H1 (cell line): Measurements from ENCODE around the gene MYLK4. TPM values are rescaled to one million over a fixed set of nuclear protein-coding genes. Genes with fewer than 3 reads are reported as not detected.

ENCODE experiments used
- CTCF ChIA-PET: fragments of 300-600 bp; sonication (Branson Sonifier 250); formaldehyde crosslinking; loops from one replicate; lab custom pipeline; 2021; ENCODE audit not compliant: partially characterized antibody; lab: Charles Lee
- POLR2A ChIA-PET: fragments of 300-600 bp; sonication (Branson Sonifier 250); formaldehyde crosslinking; loops from one replicate; lab custom pipeline; 2021; ENCODE audit warnings: inconsistent platforms; ENCODE audit not compliant: partially characterized antibody; lab: Charles Lee
- DNase-seq, 2 experiments: peaks; one replicate each; pipeline versions ENCODE4 v3.0.0 to v3.0.0-alpha.2; 2010 to 2022; ENCODE audit warnings: low spot score in 2 of 2, low read depth in 1 of 2, mixed read lengths in 1 of 2
- FAIRE-seq: peaks from 2 replicates; lab custom pipeline; 2011; peaks lifted over from hg19 to GRCh38; lab: Jason Lieb, UNC
- H2AFZ ChIP-seq: 2 replicates; pipeline ENCODE4 v1.8.1; 2012; ENCODE audit warnings: low read length, inconsistent platforms
- H2AK5ac ChIP-seq: 2 replicates; pipeline ENCODE4 v1.6.1; 2013; ENCODE audit warnings: low read depth, low read length
- H2BK120ac ChIP-seq: replicated peaks from 2 replicates; pipeline ENCODE3; 2013; ENCODE audit warnings: low read depth, low read length, inconsistent platforms
- H2BK12ac ChIP-seq: 2 replicates; pipeline ENCODE4 v1.6.1; 2013; ENCODE audit warnings: low read depth, low read length
- H2BK15ac ChIP-seq: 2 replicates; pipeline ENCODE4 v1.6.1; 2013; ENCODE audit warnings: low read length
- H2BK20ac ChIP-seq: 2 replicates; pipeline ENCODE4 v1.6.1; 2013; ENCODE audit warnings: low read length
- H2BK5ac ChIP-seq: 2 replicates; pipeline ENCODE4 v1.6.1; 2013; ENCODE audit warnings: low read depth, low read length
- H3K14ac ChIP-seq: 2 replicates; pipeline ENCODE4 v1.6.1; 2013; ENCODE audit warnings: inconsistent platforms; ENCODE audit not compliant: insufficient read length
- H3K18ac ChIP-seq: 2 replicates; pipeline ENCODE4 v1.6.1; 2013; ENCODE audit warnings: low read length; ENCODE audit errors: extremely low read depth
- H3K23ac ChIP-seq: 2 replicates; pipeline ENCODE4 v1.6.1; 2013; ENCODE audit warnings: inconsistent platforms; ENCODE audit not compliant: insufficient read length
- H3K23me2 ChIP-seq: 2 replicates; pipeline ENCODE4 v1.6.1; 2013; ENCODE audit warnings: low read depth, low read length
- H3K27ac ChIP-seq: 2 replicates; pipeline ENCODE4 v1.6.1; 2011; ENCODE audit warnings: low read depth, low read length, inconsistent platforms
- H3K27me3 ChIP-seq, 4 experiments: replicated peaks in 1 of 4; 1 replicate in 1 of 4; 2 replicates in 3 of 4; pipeline versions ENCODE4 v1.6.1 to v1.8.1; 2011 to 2013; ENCODE audit warnings: low read length in 3 of 4, mild to moderate bottlenecking in 3 of 4, inconsistent platforms in 2 of 4, mixed read lengths in 2 of 4, moderate library complexity in 1 of 4; ENCODE audit not compliant: control insufficient read depth in 3 of 4, insufficient read depth in 3 of 4; ENCODE audit errors: extremely low read depth in 1 of 4
- H3K36me3 ChIP-seq, 4 experiments: 2 replicates each; pipeline versions ENCODE4 v1.6.1 to v1.8.1; 2011 to 2013; ENCODE audit warnings: mild to moderate bottlenecking in 4 of 4, low read length in 3 of 4, moderate library complexity in 2 of 4, control low read depth in 1 of 4, inconsistent platforms in 1 of 4; ENCODE audit not compliant: insufficient read depth in 4 of 4, control insufficient read depth in 2 of 4
- H3K4ac ChIP-seq: replicated peaks from 2 replicates; pipeline ENCODE3; 2013; ENCODE audit warnings: low read length, low read depth, mixed read lengths, inconsistent platforms; ENCODE audit not compliant: insufficient read length
- H3K4me1 ChIP-seq, 4 experiments: replicated peaks in 1 of 4; 1 replicate in 1 of 4; 2 replicates in 3 of 4; pipeline versions ENCODE4 v1.6.1 to v1.8.1; 2011 to 2013; ENCODE audit warnings: low read length in 3 of 4, inconsistent platforms in 2 of 4, mixed read lengths in 1 of 4; ENCODE audit not compliant: insufficient read depth in 4 of 4, control insufficient read depth in 3 of 4
- H3K4me2 ChIP-seq, 2 experiments: 2 replicates each; pipeline versions ENCODE4 v1.6.1 to v1.8.1; 2011 to 2013; ENCODE audit warnings: low read depth in 2 of 2, low read length in 2 of 2, control low read depth in 1 of 2, inconsistent platforms in 1 of 2, mild to moderate bottlenecking in 1 of 2; ENCODE audit not compliant: insufficient read depth in 1 of 2
- H3K4me3 ChIP-seq, 4 experiments: fragments of 200-600, 300-600 bp in 1 of 4; sonication (generic), shearing (Covaris generic), sonication (Bioruptor Twin) in 1 of 4; 2 replicates each; pipeline versions ENCODE4 v1.5.1 to v1.8.1; 2011 to 2016; ENCODE audit warnings: low read length in 4 of 4, low read depth in 3 of 4, control low read depth in 2 of 4, inconsistent platforms in 2 of 4, mild to moderate bottlenecking in 2 of 4, mixed read lengths in 1 of 4, moderate library complexity in 1 of 4; ENCODE audit not compliant: insufficient read depth in 2 of 4; ENCODE audit errors: extremely low read depth in 1 of 4
- H3K56ac ChIP-seq: replicated peaks from 2 replicates; pipeline ENCODE3; 2013; ENCODE audit warnings: low read depth, mild to moderate bottlenecking, mixed read lengths, low read length, inconsistent platforms; ENCODE audit not compliant: insufficient read length
- H3K79me1 ChIP-seq: 2 replicates; pipeline ENCODE4 v1.6.1; 2013; ENCODE audit warnings: low read depth, low read length, control low read depth
- H3K79me2 ChIP-seq, 2 experiments: 2 replicates each; pipeline versions ENCODE4 v1.6.1 to v1.8.1; 2012 to 2013; ENCODE audit warnings: low read length in 2 of 2, mild to moderate bottlenecking in 2 of 2, inconsistent platforms in 1 of 2; ENCODE audit not compliant: insufficient read depth in 2 of 2, control insufficient read depth in 1 of 2
- H3K9ac ChIP-seq, 4 experiments: replicated peaks in 1 of 4; 1 replicate in 1 of 4; 2 replicates in 3 of 4; pipeline versions ENCODE4 v1.6.1 to v1.8.1; 2011 to 2013; ENCODE audit warnings: low read depth in 3 of 4, low read length in 3 of 4, control low read depth in 2 of 4, mild to moderate bottlenecking in 2 of 4, moderate library complexity in 2 of 4, inconsistent platforms in 1 of 4; ENCODE audit errors: extremely low read depth in 1 of 4
- H3K9me3 ChIP-seq, 2 experiments: 2 replicates each; pipeline versions ENCODE4 v1.6.1 to v1.8.1; 2012 to 2013; ENCODE audit warnings: mild to moderate bottlenecking in 2 of 2, moderate library complexity in 2 of 2, control low read depth in 1 of 2, inconsistent platforms in 1 of 2, low read depth in 1 of 2, low read length in 1 of 2, mixed read lengths in 1 of 2; ENCODE audit not compliant: insufficient read depth in 2 of 2
- H4K20me1 ChIP-seq, 2 experiments: replicated peaks in 1 of 2; 2 replicates each; pipeline versions ENCODE3 to v1.8.1; 2011 to 2013; ENCODE audit warnings: inconsistent platforms in 2 of 2, low read length in 2 of 2, mild to moderate bottlenecking in 1 of 2; ENCODE audit not compliant: insufficient read depth in 2 of 2, control insufficient read depth in 1 of 2
- H4K5ac ChIP-seq: 2 replicates; pipeline ENCODE4 v1.6.1; 2013; ENCODE audit warnings: low read length, low read depth, mixed read lengths, inconsistent platforms; ENCODE audit not compliant: insufficient read length
- H4K8ac ChIP-seq: 2 replicates; pipeline ENCODE4 v1.8.0; 2013; ENCODE audit warnings: mild to moderate bottlenecking, moderate library complexity, low read length, inconsistent platforms; ENCODE audit not compliant: insufficient read depth; ENCODE audit errors: extremely low read depth
- H4K91ac ChIP-seq: replicated peaks from 2 replicates; pipeline ENCODE3; 2013; ENCODE audit warnings: low read length, mixed read lengths, inconsistent platforms; ENCODE audit not compliant: insufficient read length
- CHD1 ChIP-seq: IDR thresholded peaks from 2 replicates; pipeline ENCODE4 v1.6.1; 2012; ENCODE audit warnings: low read depth, low read length, improper control_type of control experiment
- FOSL1 ChIP-seq: IDR thresholded peaks from 2 replicates; pipeline ENCODE4 v1.6.1; 2011; ENCODE audit warnings: mild to moderate bottlenecking, low read depth, low read length, moderate library complexity; ENCODE audit not compliant: insufficient read depth
- MAFK ChIP-seq: IDR thresholded peaks from 2 replicates; pipeline ENCODE4 v1.6.1; 2012; ENCODE audit warnings: low read depth, mild to moderate bottlenecking, improper control_type of control experiment, low read length
- NANOG ChIP-seq: IDR thresholded peaks from 2 replicates; pipeline ENCODE4 v1.6.1; 2011; ENCODE audit warnings: low read length, low read depth, mild to moderate bottlenecking, inconsistent platforms; ENCODE audit not compliant: insufficient read depth, poor library complexity, severe bottlenecking
- PHF8 ChIP-seq: fragments of 200-600 bp; sonication (generic); conservative IDR thresholded peaks from 2 replicates; pipeline ENCODE4 v1.7.1; 2012; ENCODE audit warnings: low read depth, mild to moderate bottlenecking, inconsistent platforms, low read length, moderate library complexity
- RBBP5 ChIP-seq: IDR thresholded peaks from 2 replicates; pipeline ENCODE4 v1.7.1; 2012; ENCODE audit warnings: low read depth, mild to moderate bottlenecking, inconsistent platforms, low read length, moderate library complexity, borderline replicate concordance
- RXRA ChIP-seq: IDR thresholded peaks from 2 replicates; pipeline ENCODE4 v1.6.1; 2011; ENCODE audit warnings: low read depth, mild to moderate bottlenecking, low read length, moderate library complexity; ENCODE audit not compliant: insufficient read depth
- SIX5 ChIP-seq: IDR thresholded peaks from 2 replicates; pipeline ENCODE4 v1.6.1; 2011; ENCODE audit warnings: mild to moderate bottlenecking, low read depth, low read length
- SP2 ChIP-seq: IDR thresholded peaks from 2 replicates; pipeline ENCODE4 v1.6.1; 2012; ENCODE audit warnings: mild to moderate bottlenecking, low read length, inconsistent platforms
- TCF12 ChIP-seq: IDR thresholded peaks from 2 replicates; pipeline ENCODE4 v1.6.1; 2011; ENCODE audit warnings: low read depth, mild to moderate bottlenecking, low read length
- ZNF274 ChIP-seq: IDR thresholded peaks from 2 replicates; pipeline ENCODE4 v1.7.0; 2012; ENCODE audit warnings: low read length, borderline replicate concordance; ENCODE audit errors: extremely low read depth
- WGBS, 2 experiments: shearing (Covaris generic) in 1 of 2; methylation state at CpG; one replicate each; pipeline versions ENCODE4 v1.1.6 to v1.1.7; 2013 to 2015; ENCODE audit warnings: low lambda C conversion rate in 2 of 2, mixed read lengths in 2 of 2, inconsistent platforms in 1 of 2, low coverage in 1 of 2, missing lambda C conversion rate in 1 of 2; ENCODE audit not compliant: insufficient replicate concordance in 2 of 2, insufficient coverage in 1 of 2, insufficient read length in 1 of 2; ENCODE audit errors: extremely low coverage in 1 of 2, missing lambda C conversion rate in 1 of 2; 5-methylcytosine and 5-hydroxymethylcytosine counted together
- polyA plus RNA-seq, 7 experiments: library from polyadenylated mRNA; depleted of rRNA in 3 of 7; stranded (reverse) in 5 of 7; unstranded in 2 of 7; fragments of >200 nt in 5 of 7; fragments of 200-250 nt in 2 of 7; gene quantifications; 1 replicate in 5 of 7; 2 replicates in 1 of 7; 4 replicates in 1 of 7; pipeline versions ENCODE4 v1.2.1 to v1.2.3, GENCODE V29; 2011 to 2013; ENCODE audit warnings: missing spikeins in 2 of 7, mixed read lengths in 2 of 7
- total RNA-seq: library from RNA; stranded (reverse); fragmentation: NEBNext Ultra II Directional; extraction: Animal tissue kit (Norgen Biotek cat#: 25700); gene quantifications from 2 replicates; pipeline ENCODE4 v1.2.1, GENCODE V29; 2021
- TF ChIP-seq, protein P1 (sequence below): IDR thresholded peaks from 2 replicates; pipeline ENCODE4 v1.6.1; 2011; ENCODE audit warnings: low read length, improper control_type of control experiment

Gene MYLK4
- total and polyA plus RNA-seq, 2 of the 8 experiments (the other 6 are each of a cell fraction or from before 2014, with no cell fraction given), result 0.11 to 0.17 TPM

DNA sequence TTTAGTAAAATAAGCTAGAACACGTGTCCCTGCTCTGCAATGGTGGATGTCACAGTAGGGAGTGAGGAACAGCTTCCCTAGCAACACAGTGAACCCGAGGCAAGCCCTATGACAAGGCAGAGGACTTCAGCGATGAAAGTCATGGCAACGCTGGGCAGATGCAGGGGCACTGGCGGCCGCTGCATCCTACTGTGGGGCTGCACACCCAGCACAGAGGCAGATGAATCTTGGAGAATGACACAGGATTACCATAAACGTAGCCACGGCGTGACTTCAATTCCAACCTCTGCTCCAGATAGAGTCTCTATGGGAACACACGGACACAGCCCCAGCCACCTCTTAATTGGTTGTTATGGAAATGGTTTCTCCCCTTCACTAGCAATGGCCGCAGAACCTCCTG, 64.2 kb downstream of the MYLK4 start:
- Histone ChIP-seq H3K4me3 (no peak overlapping the region), H2AFZ (no peak overlapping the region), H3K36me3 (no peaks in the 10 kb centered on the region), H3K23me2 (no peaks in the 10 kb centered on the region), H2BK120ac (no peak overlapping the region), H2AK5ac (no peak overlapping the region), H2BK12ac (no peak overlapping the region), H3K79me2 (no peaks in the 10 kb centered on the region), H3K79me1 (no peaks in the 10 kb centered on the region), H2BK20ac (no peak overlapping the region), H4K8ac (no peak overlapping the region), H3K4me2 (no peak overlapping the region), H4K20me1 (no peaks in the 10 kb centered on the region), H3K9ac (no peak overlapping the region), H2BK15ac (no peak overlapping the region), H3K9me3 (no peaks in the 10 kb centered on the region), H3K4ac (no peak overlapping the region), H3K23ac (no peak overlapping the region), H3K14ac (no peak overlapping the region), H2BK5ac (no peak overlapping the region; the same call in 1 of the 2 replicates), H4K5ac (no peak overlapping the region), H3K27me3 (no peaks in the 10 kb centered on the region; a peak in 1 of 7 replicates), H3K4me1 (no peaks in the 10 kb centered on the region; a peak in 1 of 7 replicates)
- ChIA-PET CTCF (interaction anchor here (0.6 to 6.3 kb wide), 3 partner anchors 9 to 1031 kb away, joined by 3 to 39 read pairs (median 3); no protein-coding TSS in a partner anchor), POLR2A (no interaction called here)
- FAIRE-seq, result no peak
- WGBS, 2 experiments, result 93% methylated on average over 11 of the region's 11 CpGs; no CpG with 5 or more reads in 1 of the 2 experiments
- TF ChIP-seq MAFK, result no peak
- TF ChIP-seq NANOG, result no peak
- TF ChIP-seq SIX5, result no peak
- no peak for TF ChIP-seq RBBP5
- TF ChIP-seq SP2, result no peak
- TF ChIP-seq TCF12, result no peak
- no peak for TF ChIP-seq ZNF274
- TF ChIP-seq RXRA, result no peak
- TF ChIP-seq PHF8, result no peak
- no peak for TF ChIP-seq CHD1
- TF ChIP-seq, protein P1, sequence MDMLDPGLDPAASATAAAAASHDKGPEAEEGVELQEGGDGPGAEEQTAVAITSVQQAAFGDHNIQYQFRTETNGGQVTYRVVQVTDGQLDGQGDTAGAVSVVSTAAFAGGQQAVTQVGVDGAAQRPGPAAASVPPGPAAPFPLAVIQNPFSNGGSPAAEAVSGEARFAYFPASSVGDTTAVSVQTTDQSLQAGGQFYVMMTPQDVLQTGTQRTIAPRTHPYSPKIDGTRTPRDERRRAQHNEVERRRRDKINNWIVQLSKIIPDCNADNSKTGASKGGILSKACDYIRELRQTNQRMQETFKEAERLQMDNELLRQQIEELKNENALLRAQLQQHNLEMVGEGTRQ, result no peak
- no peak for TF ChIP-seq FOSL1
- TF ChIP-seq, all 59 proteins: peak for 0
- Histone ChIP-seq H3K27ac (no peak overlapping the region), H3K56ac (no peak overlapping the region), H3K18ac (no peak overlapping the region), H4K91ac (no peak overlapping the region)
- no peak for DNase-seq
